22Rv1 (cell line): Measurements from ENCODE around the gene SYNPO2.
A peak's percentile ranks its signal among the peaks of the same experiment; 100 is the strongest.
"Not testable (repeated sequence)": the region's sequence is repeated elsewhere in the genome, so short reads cannot be mapped to it uniquely, and the experiment has no call there.

Experiments
- H3K27ac ChIP-seq: fragments of 450-650 bp; 2 replicates; pipeline ENCODE4 v1.5.1; 2017
- CTCF ChIP-seq: fragments of 450-650 bp; IDR thresholded peaks from 2 replicates; pipeline ENCODE4 v1.5.1; 2017; ENCODE audit warnings: mild to moderate bottlenecking
- ZFX ChIP-seq: fragments of 450-650 bp; IDR thresholded peaks from 2 replicates; pipeline ENCODE4 v1.6.1; 2017; ENCODE audit warnings: antibody characterized with exemption, borderline replicate concordance

The SYNPO2 gene

DNA sequence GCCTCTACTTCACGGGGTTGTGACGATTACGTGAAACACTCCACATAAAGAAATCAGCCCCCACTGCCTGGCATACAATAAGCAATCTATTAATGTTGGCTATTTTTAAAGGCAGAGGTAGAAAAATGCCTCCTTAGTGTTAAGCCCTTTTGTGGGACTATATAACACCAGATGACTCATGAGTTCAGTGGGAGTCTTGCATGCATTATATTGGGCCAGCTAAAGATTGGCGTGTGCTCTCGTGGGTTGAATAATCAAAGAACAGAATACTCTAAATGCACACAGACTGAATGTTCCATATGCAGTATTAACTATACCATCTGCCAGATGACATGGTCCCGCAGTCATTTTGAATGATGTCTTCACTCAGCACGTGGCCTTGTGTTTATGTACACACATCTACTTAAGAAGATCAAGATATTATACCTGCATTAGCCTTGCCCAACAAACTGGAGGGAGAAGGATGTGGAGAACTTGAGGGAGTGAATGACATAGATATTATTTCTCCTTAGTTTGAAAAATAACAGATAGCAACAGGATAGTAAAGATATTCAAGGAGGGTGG lies 162.0 kb downstream of the SYNPO2 start:
- no peak overlapping the region for H3K27ac ChIP-seq
- no peak for TF ChIP-seq CTCF
- no peak for TF ChIP-seq ZFX

- no peak for TF ChIP-seq CTCF
- TF ChIP-seq ZFX = no peak
- H3K27ac ChIP-seq = no peak overlapping the region
Measured at GRCh38 chr4:119053245-119053644, 164.6 kb downstream of the SYNPO2 start.

DNA sequence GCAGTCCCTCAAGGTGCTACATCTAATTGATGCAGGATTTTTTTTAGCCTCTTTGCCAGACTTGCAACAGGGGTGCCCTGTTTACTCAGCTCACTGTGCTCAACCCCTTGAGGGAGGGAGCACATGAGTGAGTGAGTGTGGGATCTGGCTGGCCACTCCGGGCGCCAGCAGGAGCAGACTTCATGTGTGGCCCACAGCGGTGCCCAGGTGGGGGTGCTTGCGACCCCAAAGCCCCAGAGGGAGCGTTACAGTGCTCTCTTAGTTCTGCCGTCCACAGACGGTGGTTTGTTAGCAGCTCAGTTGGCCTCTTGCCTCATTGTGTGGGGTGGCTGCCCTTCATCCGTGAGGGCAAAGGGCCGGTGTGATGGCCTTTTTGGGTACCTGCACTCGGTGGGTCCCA lies 165.3 kb downstream of the SYNPO2 start:
- H3K27ac ChIP-seq = no peak overlapping the region
- TF ChIP-seq ZFX (no peak), CTCF (no peak)

DNA sequence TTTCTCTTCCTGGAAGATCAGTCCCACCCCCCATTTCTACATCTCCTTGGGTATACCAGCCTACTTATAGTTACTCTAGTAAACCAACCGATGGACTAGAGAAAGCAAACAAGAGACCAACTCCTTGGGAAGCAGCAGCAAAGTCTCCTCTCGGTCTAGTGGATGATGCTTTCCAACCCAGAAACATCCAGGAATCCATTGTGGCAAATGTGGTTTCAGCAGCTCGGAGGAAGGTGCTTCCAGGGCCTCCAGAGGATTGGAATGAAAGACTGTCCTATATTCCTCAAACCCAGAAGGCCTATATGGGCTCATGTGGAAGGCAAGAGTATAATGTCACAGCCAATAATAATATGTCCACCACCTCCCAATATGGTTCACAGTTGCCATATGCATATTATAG lies 168.8 kb downstream of the SYNPO2 start:
- H3K27ac ChIP-seq = no peak overlapping the region
- TF ChIP-seq CTCF (no peak), ZFX (no peak)

- TF ChIP-seq CTCF = no peak
- TF ChIP-seq ZFX = no peak
- H3K27ac ChIP-seq = no peak overlapping the region
Measured at GRCh38 chr4:119059221-119059620, 170.6 kb downstream of the SYNPO2 start.

GRCh38 chr4:119067125-119067524 lies 178.5 kb downstream of the SYNPO2 start:
- not testable (repeated sequence) for H3K27ac ChIP-seq

DNA sequence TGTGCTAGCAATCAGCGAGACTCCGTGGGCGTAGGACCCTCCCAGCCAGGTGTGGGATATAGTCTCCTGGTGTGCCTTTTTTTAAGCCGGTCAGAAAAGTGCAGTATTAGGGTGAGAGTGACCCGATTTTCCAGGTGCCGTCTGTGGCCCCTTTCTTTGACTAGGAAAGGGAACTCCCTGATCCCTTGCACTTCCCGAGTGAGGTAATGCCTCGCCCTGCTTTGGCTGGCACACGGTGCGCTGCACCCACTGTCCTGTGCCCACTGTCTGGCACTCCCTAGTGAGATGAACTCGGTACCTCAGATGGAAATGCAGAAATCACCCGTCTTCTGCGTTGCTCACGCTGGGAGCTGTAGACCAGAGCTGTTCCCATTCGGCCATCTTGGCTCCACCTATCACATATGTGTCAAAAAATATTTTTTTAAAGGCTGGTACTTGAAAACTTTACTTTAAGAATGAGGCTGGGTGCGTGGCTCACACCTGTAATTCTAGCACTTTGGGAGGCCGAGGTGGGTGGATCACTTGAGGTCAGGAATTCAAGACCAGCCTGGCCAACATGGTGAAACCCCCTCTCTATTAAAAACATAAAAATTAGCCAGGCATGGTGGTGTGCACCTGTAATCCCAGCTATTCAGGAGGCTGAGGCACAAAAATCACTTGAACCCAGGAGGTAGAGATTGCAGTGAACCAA lies 179.2 kb downstream of the SYNPO2 start:
- H3K27ac ChIP-seq = peak overlapping the region; percentile 9; the same call in 1 of the 2 replicates

GRCh38 chr4:119068529-119068962 lies 179.9 kb downstream of the SYNPO2 start:
- TF ChIP-seq CTCF (no peak), ZFX (no peak)
- peak overlapping the region; percentile 9; the same call in 1 of the 2 replicates for H3K27ac ChIP-seq
